ENCODE measurements around the gene MAP1B. TPM values are rescaled to one million over a fixed set of nuclear protein-coding genes. Genes with fewer than 3 reads are reported as not detected.

The MAP1B gene
- total and polyA plus RNA-seq, 10 of the 15 experiments (the other 5 are each of a cell fraction or from before 2014, with no cell fraction given), result 0.02 to 0.81 (median 0.06) TPM; not detected in 1

- TF ChIP-seq TAF1 (IDR thresholded peaks at IDR 0.05; ENCODE audit: borderline replicate concordance, low read depth, low read length) (no peak), POLR2AphosphoS5 (IDR thresholded peaks at IDR 0.05; ENCODE audit: low read length) (no peak), ETV6 (conservative IDR thresholded peaks at IDR 0.05 in 1 of 2, IDR thresholded peaks at IDR 0.05 in 1 of 2; ENCODE audit: borderline replicate concordance in 1 of 2, low read depth in 1 of 2) (no peak), ZNF274 (IDR thresholded peaks at IDR 0.05; ENCODE audit: insufficient read depth, insufficient read length) (no peak), CHD2 (IDR thresholded peaks at IDR 0.05; ENCODE audit: borderline replicate concordance, low read depth, low read length) (no peak), ZNF207 (IDR thresholded peaks at IDR 0.05; ENCODE audit: borderline replicate concordance) (no peak), MEF2B (IDR thresholded peaks at IDR 0.05; ENCODE audit: partially characterized antibody, poor library complexity, severe bottlenecking) (no peak), EGR1 (IDR thresholded peaks at IDR 0.05; ENCODE audit: borderline replicate concordance in 1 of 2, low read depth in 2 of 2, low read length in 2 of 2) (no peak), MYC (IDR thresholded peaks at IDR 0.05; ENCODE audit: insufficient read depth, insufficient read length, insufficient replicate concordance, low read length, severe bottlenecking) (no peak)
Observed at GRCh38 chr5:72214168-72214567, 106.9 kb downstream of the MAP1B start (continued).

- no peak for ATAC-seq
- FAIRE-seq, result no peak
- ChIA-PET RAD21 (ENCODE audit: unreplicated experiment) (no interaction called here), POLR2A (no interaction called here), SMC1A (ENCODE audit: uncharacterized antibody, unreplicated experiment) (no interaction called here), CTCF (interaction anchor here (0.8 to 1.2 kb wide), 2 partner anchors 9 to 92 kb away, joined by 3 read pairs; no protein-coding TSS in a partner anchor)
- H3K36me3 ChIP-seq (ENCODE audit: control insufficient read depth in 2 of 2, insufficient read depth in 2 of 2, low read length in 1 of 2), result peaks cover 10 to 24% of the 10 kb centered on the region in 2 experiments
- H3K27me3 ChIP-seq (replicated peaks in 1 of 2; ENCODE audit: control insufficient read depth in 2 of 2, insufficient read depth in 2 of 2, low read length in 1 of 2), result no peaks in the 10 kb centered on the region
- H3K4me3 ChIP-seq, result no peak overlapping the region
- no peaks in the 10 kb centered on the region for H3K9me3 ChIP-seq (replicated peaks; ENCODE audit: control insufficient read depth, insufficient read depth, low read length)
- no peaks in the 10 kb centered on the region for H4K20me1 ChIP-seq (ENCODE audit: control insufficient read depth, insufficient read depth)
- H3K4me1 ChIP-seq (ENCODE audit: control insufficient read depth, insufficient read depth, low read length), result no peaks in the 10 kb centered on the region
- no peak overlapping the region for H3K4me2 ChIP-seq (ENCODE audit: control insufficient read depth, insufficient read depth)
- H3K9ac ChIP-seq (ENCODE audit: control insufficient read depth, insufficient read depth, low read length), result no peak overlapping the region
- in situ Hi-C loops (cut with MboI), result no loop called here
- 91% methylated on average over 3 of the region's 3 CpGs for WGBS (ENCODE audit: insufficient coverage, insufficient replicate concordance, low lambda C conversion rate, missing lambda C conversion rate)
- DNase-seq (ENCODE audit: low read depth, low spot score), result no peak
- no peaks in the 10 kb centered on the region for H3K79me2 ChIP-seq (ENCODE audit: control insufficient read depth, insufficient read depth, low read length)
- no peak for TF ChIP-seq TCF7 (IDR thresholded peaks at IDR 0.05; ENCODE audit: borderline replicate concordance)
- TF ChIP-seq, protein P1, sequence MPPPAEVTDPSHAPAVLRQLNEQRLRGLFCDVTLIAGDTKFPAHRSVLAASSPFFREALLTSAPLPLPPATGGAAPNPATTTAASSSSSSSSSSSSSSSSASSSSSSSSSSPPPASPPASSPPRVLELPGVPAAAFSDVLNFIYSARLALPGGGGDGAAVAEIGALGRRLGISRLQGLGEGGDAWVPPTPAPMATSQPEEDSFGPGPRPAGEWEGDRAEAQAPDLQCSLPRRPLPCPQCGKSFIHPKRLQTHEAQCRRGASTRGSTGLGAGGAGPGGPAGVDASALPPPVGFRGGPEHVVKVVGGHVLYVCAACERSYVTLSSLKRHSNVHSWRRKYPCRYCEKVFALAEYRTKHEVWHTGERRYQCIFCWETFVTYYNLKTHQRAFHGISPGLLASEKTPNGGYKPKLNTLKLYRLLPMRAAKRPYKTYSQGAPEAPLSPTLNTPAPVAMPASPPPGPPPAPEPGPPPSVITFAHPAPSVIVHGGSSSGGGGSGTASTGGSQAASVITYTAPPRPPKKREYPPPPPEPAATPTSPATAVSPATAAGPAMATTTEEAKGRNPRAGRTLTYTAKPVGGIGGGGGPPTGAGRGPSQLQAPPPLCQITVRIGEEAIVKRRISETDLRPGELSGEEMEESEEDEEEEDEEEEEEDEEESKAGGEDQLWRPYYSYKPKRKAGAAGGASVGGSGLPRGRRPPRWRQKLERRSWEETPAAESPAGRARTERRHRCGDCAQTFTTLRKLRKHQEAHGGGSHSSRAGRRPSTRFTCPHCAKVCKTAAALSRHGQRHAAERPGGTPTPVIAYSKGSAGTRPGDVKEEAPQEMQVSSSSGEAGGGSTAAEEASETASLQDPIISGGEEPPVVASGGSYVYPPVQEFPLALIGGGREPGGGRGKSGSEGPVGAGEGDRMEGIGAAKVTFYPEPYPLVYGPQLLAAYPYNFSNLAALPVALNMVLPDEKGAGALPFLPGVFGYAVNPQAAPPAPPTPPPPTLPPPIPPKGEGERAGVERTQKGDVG (CRISPR knock-in tag; IDR thresholded peaks at IDR 0.05), result no peak
- TF ChIP-seq EED (IDR thresholded peaks at IDR 0.05; ENCODE audit: low read depth), result no peak
- TF ChIP-seq SMC3 (IDR thresholded peaks at IDR 0.05; ENCODE audit: borderline replicate concordance, low read length), result no peak
- no peak for TF ChIP-seq CHD1 (IDR thresholded peaks at IDR 0.05; ENCODE audit: low read depth, low read length)
- no peak for TF ChIP-seq NR2F1 (conservative IDR thresholded peaks at IDR 0.05)
- no peak for TF ChIP-seq POLR2AphosphoS2 (IDR thresholded peaks at IDR 0.05; ENCODE audit: low read depth, low read length)
- TF ChIP-seq CREM (IDR thresholded peaks at IDR 0.05; ENCODE audit: low read depth), result no peak
- TF ChIP-seq YBX1 (IDR thresholded peaks at IDR 0.05), result no peak
- no peak for TF ChIP-seq ZSCAN29 (IDR thresholded peaks at IDR 0.05)
- TF ChIP-seq RAD21 (IDR thresholded peaks at IDR 0.05; ENCODE audit: insufficient read depth, low read depth, low read length), result no peak
- no peak for TF ChIP-seq ZNF622 (IDR thresholded peaks at IDR 0.05)
- TF ChIP-seq ZZZ3 (IDR thresholded peaks at IDR 0.05; ENCODE audit: control insufficient read depth, insufficient read length, low read depth), result no peak
- H3K27ac ChIP-seq (ENCODE audit: control insufficient read depth, insufficient read depth), result no peak overlapping the region
- BruUV-seq (replicated peaks), result no TSS peak
- intact Hi-C loops (cut with micrococcal nuclease; ENCODE audit: unreplicated experiment), result no loop called here
- no peak overlapping the region for H2AFZ ChIP-seq (ENCODE audit: control insufficient read depth, low read depth, low read length)
Observed at GRCh38 chr5:72216756-72217155, 109.5 kb downstream of the MAP1B start.

Measured in GM12878 (cell line).